Measurements from ENCODE around the gene NTN4.

NTN4 gene

GRCh38 chr12:95615749-95616148 is 174.8 kb downstream of the NTN4 start:
- DNase-seq: no peak

GRCh38 chr12:95614390-95614982 is 176.1 kb downstream of the NTN4 start:
- no peak for DNase-seq

- DNase-seq: no peak
These were observed 177.5 kb downstream of the NTN4 start for GRCh38 chr12:95613021-95613420.

GRCh38 chr12:95611676-95612309 is 178.8 kb downstream of the NTN4 start:
- no peak for DNase-seq

- DNase-seq: no peak
These were observed 182.1 kb downstream of the NTN4 start for GRCh38 chr12:95608252-95609033.
